Activated naive CD4-positive, alpha-beta T cell treated with anti-CD3 and anti-CD28 coated beads, Interleukin-2, amount 10 ng/mL, durations not matched to agents 5 hours and 36 hours (primary cell): ENCODE measurements around the gene CNTNAP1. TPM values are rescaled to one million over a fixed set of nuclear protein-coding genes. Genes with fewer than 3 reads are reported as not detected.

Experiments used
- microRNA-seq: library from miRNA; unstranded; fragments of <30 nt; microRNA quantifications from one replicate; pipeline ENCODE4 v1.2.0, GENCODE V29; 2022; ENCODE audit warnings: borderline microRNAs expressed, borderline replicate concordance
- total RNA-seq, 2 experiments: library from RNA; stranded (reverse); gene quantifications; one replicate each; pipeline ENCODE4 v1.2.3, GENCODE V29; 2021

CNTNAP1 gene
- 1 to 10 TPM; 1.5 TPM for total RNA-seq

DNA sequence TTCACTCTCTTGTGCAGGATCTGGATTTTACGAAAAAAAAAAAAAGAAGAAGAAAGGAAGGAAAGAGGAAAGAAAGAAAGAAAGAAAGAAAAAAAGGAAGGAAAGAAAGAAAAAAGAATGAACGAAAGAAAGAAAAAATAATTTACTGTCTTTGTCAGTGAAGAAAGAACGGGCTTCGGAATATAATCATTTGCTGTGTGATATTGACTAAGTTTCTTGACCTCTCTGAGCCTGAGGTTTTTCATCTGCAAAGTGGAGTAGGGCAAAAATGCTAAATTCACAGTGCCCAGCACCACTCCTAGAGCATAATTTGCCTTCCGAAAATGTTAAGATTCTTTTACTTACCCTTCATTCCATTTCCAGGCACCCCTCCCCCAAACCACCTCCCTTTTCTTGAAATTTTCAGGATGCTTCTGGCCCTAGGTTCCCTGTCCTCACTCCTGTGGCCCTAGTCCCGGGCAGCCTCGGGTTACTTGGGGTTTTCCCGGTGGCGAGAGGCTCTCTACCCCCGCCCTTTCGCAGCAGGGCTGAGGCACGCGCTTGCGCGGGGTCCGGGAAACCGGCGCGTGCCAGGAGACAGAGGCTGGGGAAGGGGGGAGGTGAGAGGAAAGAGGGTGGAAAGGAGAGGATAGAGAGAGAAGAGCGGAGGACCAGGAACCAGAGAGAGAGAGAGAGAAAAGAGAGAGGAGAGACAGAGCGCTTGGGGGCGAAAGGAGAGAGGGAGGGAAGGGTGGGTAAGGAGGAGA is at the start of gene CNTNAP1:
CNTNAP1 (plus strand) TSS at position 556 of the 746 bp plus-strand sequence. CDS start 299 bp downstream, outside the sequence.

DNA sequence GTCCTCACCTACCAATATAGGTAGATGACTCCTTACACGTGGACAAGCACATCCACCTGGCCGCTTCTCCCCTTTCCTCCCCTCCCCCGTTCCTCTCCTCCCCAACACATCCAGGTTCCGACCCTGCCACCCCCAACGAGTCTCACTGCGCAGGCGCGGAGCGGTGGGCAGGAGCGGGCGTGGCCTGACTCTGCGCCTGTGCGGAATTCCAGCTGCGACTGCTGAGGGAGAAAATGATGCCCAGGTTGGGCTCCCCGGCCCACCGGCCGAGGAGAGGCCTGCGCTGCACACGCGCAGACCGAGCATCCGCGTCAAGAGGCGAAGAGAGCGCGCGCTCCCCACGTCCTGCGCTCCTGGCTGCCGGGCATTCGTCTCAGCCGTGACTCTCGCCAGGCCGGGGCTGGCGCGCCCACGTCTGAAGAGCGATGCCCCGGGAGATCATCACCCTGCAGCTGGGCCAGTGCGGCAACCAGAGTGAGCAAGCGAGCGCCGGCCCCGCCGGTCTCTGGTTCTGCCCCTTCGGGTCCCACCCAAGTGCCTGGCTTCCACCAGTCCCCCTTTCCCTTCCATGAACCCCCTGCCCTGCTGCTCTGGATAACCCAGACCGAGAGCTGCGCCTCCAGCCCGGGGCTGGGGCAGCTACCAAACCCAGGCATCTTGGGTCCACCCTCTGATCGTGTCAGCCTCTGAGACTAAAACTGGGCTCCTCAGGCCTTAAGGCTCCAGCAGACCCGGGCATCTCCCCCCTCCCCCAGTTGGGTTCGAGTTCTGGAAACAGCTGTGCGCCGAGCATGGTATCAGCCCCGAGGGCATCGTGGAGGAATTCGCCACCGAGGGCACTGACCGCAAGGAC is 23.0 kb upstream of the CNTNAP1 start, which contains the start of gene TUBG2:
TUBG2 (plus strand) TSS at position 206 of the 853 bp plus-strand sequence; CDS start at position 426, 220 bp downstream.

DNA sequence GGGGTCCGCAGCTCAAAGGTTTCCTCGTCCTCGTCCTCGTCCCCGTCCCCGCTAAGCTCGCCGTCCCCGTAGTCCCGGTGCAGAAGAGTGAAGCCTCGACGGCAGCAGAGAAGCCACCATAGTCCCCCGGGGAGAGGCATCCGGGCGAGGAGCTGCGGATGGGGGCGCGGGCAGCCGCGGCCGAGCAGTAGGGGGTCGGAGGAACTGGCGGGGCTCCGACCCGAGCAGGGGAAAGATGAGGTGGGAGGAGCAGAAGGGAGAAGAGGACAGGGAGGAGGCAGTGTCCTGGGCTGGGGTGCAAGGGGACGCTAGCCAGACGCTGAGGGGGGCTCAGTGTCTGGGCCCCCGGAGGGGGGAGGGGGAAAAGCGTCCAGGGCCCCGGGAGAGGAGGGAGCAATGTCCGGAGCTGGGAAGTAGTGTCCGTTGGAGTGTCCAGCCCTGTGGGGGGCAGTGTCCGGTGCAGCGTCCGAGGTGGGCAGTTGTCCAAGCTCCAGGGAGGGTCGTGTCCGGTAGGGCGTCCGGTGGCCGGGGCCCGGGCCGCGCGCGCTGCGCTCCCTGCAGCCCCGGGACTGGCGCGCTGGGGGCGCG is 5.8 kb upstream of the CNTNAP1 start, which contains the start of gene PLEKHH3:
PLEKHH3 (minus strand) TSS at position 571 of the 588 bp plus-strand sequence; CDS start at position 140, 431 bp downstream.

DNA sequence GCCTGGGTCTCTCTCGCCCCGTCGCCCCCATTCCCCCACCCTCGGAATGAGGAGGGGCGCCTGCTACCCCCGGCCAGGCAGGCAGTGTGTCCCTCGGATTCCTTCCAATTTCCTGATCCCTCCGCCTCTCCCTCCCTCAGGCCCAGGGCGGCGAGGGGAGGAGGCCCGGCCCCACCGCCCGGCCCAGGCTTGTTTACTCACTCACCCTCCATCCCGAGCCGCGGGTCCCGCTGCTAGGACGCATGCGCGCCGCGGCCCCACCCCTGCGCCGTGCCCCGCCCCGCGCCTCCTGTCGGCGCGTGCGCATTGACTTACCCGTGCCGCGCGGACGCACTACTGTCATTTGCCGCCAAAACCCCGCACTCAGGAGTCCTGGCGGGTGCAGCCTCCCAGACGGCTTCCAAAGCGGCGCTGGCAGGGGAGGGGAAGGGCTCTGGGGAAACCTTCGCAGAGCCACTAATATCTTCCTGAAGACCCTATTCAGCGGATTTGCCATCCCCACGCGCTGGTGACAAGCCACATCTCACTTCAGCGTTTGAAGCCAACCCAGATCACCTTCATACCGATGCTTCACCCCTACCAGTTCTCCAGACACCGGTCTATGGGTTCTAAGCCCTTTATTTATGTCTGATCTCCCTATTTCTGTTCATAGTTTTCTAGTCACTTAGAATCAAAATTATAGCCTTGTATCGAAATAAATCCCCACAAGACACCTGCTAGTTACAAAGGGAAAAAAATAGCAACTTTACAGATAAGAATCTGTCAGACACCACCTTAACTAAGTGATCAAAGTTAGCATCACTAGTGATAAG is 62.7 kb downstream of the CNTNAP1 start, which contains the start of gene EZH1:
EZH1 (minus strand) TSS at position 235 of the 812 bp plus-strand sequence. CDS start 16,099 bp downstream, outside the sequence.

Small RNA genes within 50 kb of the gene (microRNA-seq; reads per million reads assigned to microRNA genes)
- gene MIR6780A = not detected

Other genes with a start within 250 kb of the CNTNAP1 start
- gene ATP6V0A1, start 223.7 kb upstream of the CNTNAP1 start, total RNA-seq = 1 to 10 TPM; 6.6 to 8.0 TPM
- gene NAGLU, start 146.3 kb upstream of the CNTNAP1 start, total RNA-seq = 10 to 100 TPM; 20.3 to 23.5 TPM
- gene HSD17B1, start 129.6 kb upstream of the CNTNAP1 start, total RNA-seq = under 1 TPM; 0.51 to 0.73 TPM
- gene COASY, start 120.4 kb upstream of the CNTNAP1 start, total RNA-seq = 10 to 100 TPM; 69.8 to 70.7 TPM
- 10 to 100 TPM; 54.4 to 61.3 TPM for gene MLX, start 115.4 kb upstream of the CNTNAP1 start, total RNA-seq
- gene PSMC3IP, start 104.8 kb upstream of the CNTNAP1 start, total RNA-seq = 10 to 100 TPM; 13.6 to 14.1 TPM
- gene RETREG3, start 73.2 kb upstream of the CNTNAP1 start, total RNA-seq = 10 to 100 TPM; 73.0 to 73.6 TPM
- 10 to 100 TPM; 37.6 to 39.0 TPM for gene TUBG1, start 72.8 kb upstream of the CNTNAP1 start, total RNA-seq
- gene TUBG2, start 23.2 kb upstream of the CNTNAP1 start, total RNA-seq = 1 to 10 TPM; 8.5 to 8.8 TPM
- gene PLEKHH3, start 5.5 kb upstream of the CNTNAP1 start, total RNA-seq = 1 to 10 TPM; 1.6 TPM
- under 1 TPM; 0.35 to 0.39 TPM for gene CCR10, start 688 bp upstream of the CNTNAP1 start, total RNA-seq
- gene EZH1, start 62.5 kb downstream of the CNTNAP1 start, total RNA-seq = 10 to 100 TPM; 56.2 to 66.4 TPM
- gene RAMP2, start 78.7 kb downstream of the CNTNAP1 start, total RNA-seq = not detected
- 10 to 100 TPM; 43.7 to 48.8 TPM for gene VPS25, start 90.9 kb downstream of the CNTNAP1 start, total RNA-seq
- gene WNK4, start 98.1 kb downstream of the CNTNAP1 start, total RNA-seq = under 1 TPM; 0.08 to 0.26 TPM
- 10 to 100 TPM; 37.4 to 40.4 TPM for gene COA3, start 116.2 kb downstream of the CNTNAP1 start, total RNA-seq
- under 1 TPM in 1 of 2 experiments, not detected in 1; 0.20 TPM for gene CNTD1, start 116.3 kb downstream of the CNTNAP1 start, total RNA-seq
- 10 to 100 TPM; 83.5 to 93.9 TPM for gene BECN1, start 141.8 kb downstream of the CNTNAP1 start, total RNA-seq
- 10 to 100 TPM; 94.2 to 94.6 TPM for gene PSME3, start 150.9 kb downstream of the CNTNAP1 start, total RNA-seq
- gene AOC2, start 162.0 kb downstream of the CNTNAP1 start, total RNA-seq = 1 to 10 TPM; 1.1 to 1.2 TPM
- under 1 TPM; 0.12 to 0.45 TPM for gene AOC3, start 168.7 kb downstream of the CNTNAP1 start, total RNA-seq
- not detected for gene G6PC1, start 218.3 kb downstream of the CNTNAP1 start, total RNA-seq